NAMALWA (cell line): ENCODE measurements around the gene LONP1.
A peak's percentile ranks its signal among the peaks of the same experiment; 100 is the strongest.

Source experiments
- DNase-seq: peaks from one replicate; pipeline ENCODE4 v3.0.0-alpha.2; 2015; ENCODE audit warnings: low spot score

Gene LONP1

GRCh38 chr19:5679289-5680083 is 40.5 kb downstream of the LONP1 start:
- DNase-seq = peak; percentile 41

GRCh38 chr19:5678071-5678718 is 41.8 kb downstream of the LONP1 start:
- no peak for DNase-seq

- DNase-seq = no peak
These were observed 42.4 kb downstream of the LONP1 start for GRCh38 chr19:5677580-5677979.

GRCh38 chr19:5677136-5677535 is 42.8 kb downstream of the LONP1 start:
- no peak for DNase-seq

- no peak for DNase-seq
These were observed 43.2 kb downstream of the LONP1 start for GRCh38 chr19:5676772-5677105.

DNA sequence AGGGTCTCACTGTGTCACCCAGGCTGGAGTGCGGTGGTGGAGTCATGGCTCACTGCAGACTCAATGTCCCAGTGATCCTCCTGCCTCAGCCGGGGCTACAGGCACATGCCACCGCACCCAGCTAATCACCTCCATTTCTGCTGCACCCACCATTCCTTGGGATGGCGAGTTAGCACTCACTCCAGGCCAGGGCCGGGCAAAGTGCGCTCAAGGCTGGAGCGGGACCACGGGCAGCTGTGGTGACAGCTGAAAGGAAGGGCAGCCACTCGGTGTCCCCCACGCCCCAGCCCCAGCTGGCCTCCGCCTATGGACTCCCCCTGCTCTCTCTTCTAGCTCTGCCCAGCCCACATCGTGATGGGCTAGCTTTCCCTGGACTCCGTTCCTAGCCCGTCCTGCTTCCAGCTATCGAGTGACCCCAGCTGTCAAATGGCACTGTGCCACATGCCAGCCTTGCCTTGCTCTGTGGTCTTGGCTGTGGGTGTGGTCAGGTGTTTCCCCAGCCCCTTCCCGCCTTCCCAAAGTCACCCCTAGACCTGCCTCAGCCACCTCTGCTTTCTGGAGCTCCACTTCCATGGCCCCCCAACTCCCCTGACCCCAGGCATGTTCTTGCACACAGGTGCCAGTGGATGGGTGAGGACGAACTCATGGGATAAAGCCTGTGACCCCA is 43.7 kb downstream of the LONP1 start:
- no peak for DNase-seq

DNA sequence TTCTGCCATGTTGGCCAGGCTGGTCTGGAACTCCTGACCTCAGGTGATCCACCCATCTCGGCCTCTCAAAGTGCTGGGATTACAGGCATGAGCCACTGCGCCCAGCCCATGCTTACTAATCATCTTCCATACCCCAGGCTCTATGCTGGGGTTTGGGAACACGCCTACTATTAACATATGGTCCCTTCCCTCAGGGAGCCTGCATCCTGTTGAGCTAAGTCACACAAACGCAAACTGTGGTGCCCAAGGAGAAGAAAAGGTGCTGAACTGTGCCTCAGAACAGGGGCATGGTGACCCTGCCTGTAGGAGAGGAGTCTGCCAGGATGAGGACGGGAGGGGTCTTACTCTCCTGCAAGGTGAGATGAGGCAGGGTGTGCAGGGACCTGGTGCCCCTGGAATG is 45.2 kb downstream of the LONP1 start:
- no peak for DNase-seq

DNA sequence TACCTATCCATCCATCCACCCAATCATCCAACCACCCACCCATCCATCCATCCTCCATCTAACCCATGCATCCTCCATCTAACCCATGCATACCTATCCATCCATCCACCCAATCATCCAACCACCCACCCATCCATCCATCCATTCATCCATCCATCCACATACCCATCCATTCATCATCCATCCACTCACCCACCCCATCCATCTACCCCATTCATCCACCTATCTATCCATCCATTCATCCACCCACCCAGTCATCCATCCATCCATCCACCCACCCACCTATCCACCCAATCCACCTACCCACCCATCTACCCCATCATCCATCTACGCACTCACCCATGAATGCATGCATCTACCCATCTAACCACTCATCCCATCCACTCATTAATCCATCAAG is 46.2 kb downstream of the LONP1 start:
- no peak for DNase-seq

DNA sequence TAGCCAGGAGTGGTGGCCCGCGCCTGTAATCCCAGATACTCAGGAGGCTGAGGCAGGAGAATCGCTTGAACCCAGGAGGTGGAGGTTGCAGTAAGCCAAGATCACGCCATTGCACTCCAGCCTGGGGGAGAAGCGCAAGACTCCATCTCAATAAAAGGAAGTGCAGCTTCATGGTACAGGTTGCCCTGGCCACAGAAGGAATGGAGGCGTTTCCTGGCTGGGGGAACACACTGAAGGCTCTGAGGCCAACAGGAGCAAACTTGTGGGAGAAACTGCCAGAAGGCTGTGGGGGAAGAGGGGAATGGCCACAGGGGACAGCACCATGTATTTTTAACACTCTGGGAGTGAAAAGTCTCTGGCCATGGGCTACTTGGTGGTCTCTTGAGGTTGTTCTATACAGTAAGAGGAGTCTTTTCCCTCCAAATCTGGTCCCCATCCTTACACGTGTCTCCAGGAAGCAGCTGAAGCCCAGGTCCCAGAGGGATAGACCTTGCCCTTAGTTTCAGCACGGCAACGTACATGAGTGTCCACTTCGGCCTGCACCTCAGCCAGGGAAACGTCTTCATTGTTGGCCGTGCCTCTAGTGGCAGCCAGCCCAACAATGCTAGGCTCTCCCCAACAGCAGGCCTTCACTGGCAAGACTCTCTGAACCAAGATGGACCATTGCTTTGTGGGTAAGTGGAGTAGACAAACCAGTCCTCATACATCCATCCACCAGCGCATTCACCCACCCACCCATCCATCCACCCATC is 47.1 kb downstream of the LONP1 start:
- DNase-seq = no peak

DNA sequence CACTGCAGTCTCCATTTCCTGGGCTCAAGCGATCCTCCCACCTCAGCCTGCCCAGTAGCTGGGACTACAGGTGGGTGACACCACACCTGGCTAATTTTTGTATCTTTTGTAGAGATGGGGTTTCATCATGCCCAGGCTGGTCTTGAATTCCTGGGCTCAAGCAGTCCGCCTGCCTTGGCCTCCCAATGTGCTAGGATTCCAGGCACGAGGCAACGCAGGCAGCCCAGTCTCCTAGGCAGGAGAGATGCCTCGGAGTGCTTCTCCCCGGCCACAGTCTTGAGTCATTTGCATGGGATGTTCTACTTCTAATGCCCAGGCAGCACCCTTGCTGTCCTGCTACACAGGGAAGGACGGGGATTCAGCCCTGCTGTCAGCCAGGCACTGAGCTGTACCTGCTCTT is 48.3 kb downstream of the LONP1 start:
- no peak for DNase-seq

GRCh38 chr19:5669212-5669611 is 50.7 kb downstream of the LONP1 start:
- DNase-seq = no peak

DNA sequence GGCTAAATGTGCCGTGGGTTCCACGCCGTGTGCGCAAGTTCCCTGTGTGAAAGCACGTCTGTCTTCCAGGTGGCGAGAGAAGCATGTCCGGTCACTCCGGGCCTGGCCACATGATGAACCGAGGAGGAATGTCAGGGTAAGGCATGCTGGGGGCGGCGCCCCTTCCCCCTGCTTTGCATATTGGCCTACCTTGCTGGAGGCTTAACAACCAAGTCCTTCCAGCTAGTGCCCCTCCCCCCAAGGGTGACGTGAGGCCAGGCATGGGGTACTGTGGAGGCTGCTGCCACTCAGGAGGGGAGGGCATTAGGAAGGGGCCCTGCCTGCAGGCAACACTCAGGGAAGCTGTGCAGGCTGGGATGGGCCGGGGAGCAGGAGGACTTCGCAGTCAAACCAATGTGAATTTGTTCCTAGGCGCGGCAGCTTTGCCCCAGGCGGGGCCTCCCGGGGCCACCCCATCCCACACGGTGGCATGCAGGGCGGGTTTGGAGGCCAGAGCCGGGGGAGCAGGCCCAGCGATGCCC is 52.1 kb downstream of the LONP1 start:
- DNase-seq = no peak

GRCh38 chr19:5666921-5667610 is 52.9 kb downstream of the LONP1 start:
- DNase-seq = no peak

DNA sequence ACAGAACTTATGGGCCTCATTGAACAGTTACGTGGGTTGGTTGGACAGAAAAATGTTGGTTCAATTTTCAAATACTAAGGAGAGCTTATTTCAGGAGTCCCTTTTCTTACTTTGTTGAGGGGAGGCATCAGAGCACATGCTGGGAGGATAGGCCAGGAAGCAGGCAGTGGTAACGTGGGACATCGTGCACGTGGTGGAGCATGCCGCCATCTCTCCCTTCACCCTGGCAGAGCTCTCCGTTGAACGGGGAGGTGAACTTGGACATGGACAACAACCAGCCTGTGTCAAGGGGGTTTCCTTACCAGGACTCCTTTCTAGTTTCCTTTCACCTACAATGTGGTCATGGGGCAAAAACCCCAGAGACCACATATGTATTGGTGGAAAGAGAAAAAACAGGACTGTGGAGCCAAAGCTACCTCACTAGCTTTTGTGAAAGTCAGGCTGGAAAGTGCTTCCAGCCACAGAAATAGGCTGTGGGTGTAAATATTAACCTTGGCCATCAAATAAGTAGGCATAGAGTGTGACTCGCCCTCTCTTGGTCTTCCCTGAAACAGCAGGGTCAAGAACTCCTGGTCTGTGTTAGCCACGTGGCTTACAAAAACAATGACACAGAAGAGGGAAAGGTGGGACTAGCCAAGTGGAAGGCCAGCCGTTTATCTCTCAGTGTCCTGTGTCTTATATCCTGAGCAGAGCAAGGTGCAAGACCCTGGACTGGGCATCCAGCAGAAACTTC is 54.0 kb downstream of the LONP1 start:
- no peak for DNase-seq

DNA sequence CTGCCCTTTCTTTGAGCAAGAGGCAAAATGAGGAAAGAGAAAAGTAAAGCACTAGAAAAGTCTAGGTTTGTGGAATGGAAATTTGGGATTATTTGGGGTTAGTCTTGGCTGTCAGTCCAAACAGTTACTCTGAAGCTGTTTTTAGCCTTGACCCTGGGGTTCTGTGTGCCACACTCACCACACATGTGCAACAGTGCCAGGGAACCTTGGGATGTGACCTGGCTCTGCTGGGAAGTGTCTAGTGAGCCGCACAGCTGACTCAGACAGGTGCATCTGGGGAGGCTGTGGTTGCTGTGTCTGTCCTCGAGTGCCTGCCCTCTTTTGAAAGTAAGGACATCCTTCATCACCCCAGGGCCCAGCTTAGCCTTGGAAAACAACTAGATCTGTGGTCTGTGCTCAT is 55.4 kb downstream of the LONP1 start:
- no peak for DNase-seq

DNA sequence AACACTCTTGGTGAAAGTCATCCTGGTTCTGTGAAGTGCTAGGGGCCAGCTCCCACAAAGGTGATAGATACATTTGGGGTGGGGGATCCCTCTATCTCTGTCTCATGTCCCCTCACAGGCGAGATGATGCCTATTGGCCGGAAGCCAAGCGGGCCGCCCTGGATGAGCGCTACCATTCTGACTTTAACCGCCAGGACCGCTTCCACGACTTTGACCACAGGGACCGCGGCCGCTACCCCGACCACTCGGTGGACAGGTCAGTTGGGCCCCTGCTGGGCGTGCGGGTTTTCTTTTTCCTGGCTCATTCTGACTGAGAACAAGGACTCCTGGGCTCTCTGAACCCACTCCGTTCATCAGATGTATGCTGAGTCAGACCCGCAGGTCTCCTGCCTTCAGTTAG is 56.0 kb downstream of the LONP1 start:
- no peak for DNase-seq

DNA sequence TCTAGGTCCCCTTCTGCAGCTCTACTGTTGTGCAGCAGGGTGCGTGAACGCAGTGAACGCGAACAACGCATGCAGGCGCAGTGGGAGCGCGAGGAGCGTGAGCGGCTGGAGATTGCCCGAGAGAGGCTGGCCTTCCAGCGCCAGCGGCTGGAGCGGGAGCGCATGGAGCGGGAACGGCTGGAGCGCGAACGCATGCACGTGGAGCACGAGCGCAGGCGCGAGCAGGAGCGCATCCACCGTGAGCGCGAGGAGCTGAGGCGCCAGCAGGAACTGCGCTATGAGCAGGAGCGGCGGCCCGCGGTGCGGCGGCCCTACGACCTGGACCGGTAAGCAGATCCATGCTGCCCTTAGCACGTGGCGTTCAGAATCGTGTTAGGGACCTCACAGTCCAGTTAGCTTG is 58.5 kb downstream of the LONP1 start:
- no peak for DNase-seq

GRCh38 chr19:5655412-5655811 is 64.5 kb downstream of the LONP1 start:
- no peak for DNase-seq

GRCh38 chr19:5654931-5655330 is 65.0 kb downstream of the LONP1 start:
- no peak for DNase-seq

DNA sequence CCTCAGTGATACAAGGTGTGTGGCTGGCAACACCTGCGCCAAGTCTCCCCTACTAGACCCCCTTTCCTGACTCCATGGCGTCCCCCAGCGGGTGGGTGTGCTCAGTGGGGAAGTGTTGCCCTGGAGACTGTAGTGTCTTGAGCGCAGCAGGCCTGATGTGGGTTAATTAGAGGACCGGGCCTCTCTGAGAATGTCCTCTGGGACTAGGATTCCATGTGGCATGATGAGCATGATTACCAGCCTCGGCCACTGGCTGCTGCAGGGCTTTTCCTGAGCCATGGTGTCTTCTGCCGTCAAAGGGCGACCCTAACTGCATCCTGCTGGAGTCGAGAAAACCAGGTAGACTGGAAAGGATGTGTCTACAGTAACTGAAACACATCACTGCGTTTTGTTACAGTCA is 67.7 kb downstream of the LONP1 start:
- no peak for DNase-seq

GRCh38 chr19:5651361-5651760 is 68.6 kb downstream of the LONP1 start:
- no peak for DNase-seq
